PC-9 (cell line): ENCODE measurements around the gene TAB3. TPM values are rescaled to one million over a fixed set of nuclear protein-coding genes. Genes with fewer than 3 reads are reported as not detected.

ENCODE experiments used
- BruUV-seq: library from RNA; stranded (reverse); fragments of 400-500 nt; replicated peaks from 2 replicates; lab custom pipeline; 2021; lab: Mats Ljungman, UMichigan
- CTCF ChIA-PET: fragments of 300-600 bp; sonication (Branson Sonifier 250); formaldehyde crosslinking; loops from one replicate; lab custom pipeline; 2022; ENCODE audit warnings: antibody characterized with exemption; lab: Charles Lee
- POLR2A ChIA-PET: fragments of 300-600 bp; sonication (Branson Sonifier 250); formaldehyde crosslinking; loops from one replicate; lab custom pipeline; 2022; ENCODE audit warnings: antibody characterized with exemption; ENCODE audit not compliant: unreplicated experiment; lab: Charles Lee
- DNase-seq, 2 experiments: peaks; one replicate each; pipeline versions ENCODE4 v3.0.0 to v3.0.0-alpha.2; 2015 to 2022; ENCODE audit warnings: mixed read lengths in 1 of 2
- H2AFZ ChIP-seq: fragments of 200-600 bp; sonication (generic); 2 replicates; pipeline ENCODE4 v1.8.1; 2017; ENCODE audit warnings: antibody characterized with exemption
- H3F3A ChIP-seq: fragments of 200-600 bp; sonication (generic); 2 replicates; pipeline ENCODE4 v1.8.1; 2017; ENCODE audit warnings: antibody characterized with exemption, mild to moderate bottlenecking, low read depth; ENCODE audit not compliant: insufficient read depth
- H3K27ac ChIP-seq: fragments of 200-600 bp; sonication (generic); 2 replicates; pipeline ENCODE4 v1.6.1; 2016; ENCODE audit warnings: mixed run types
- H3K27me3 ChIP-seq: fragments of 200-600 bp; sonication (generic); 2 replicates; pipeline ENCODE4 v1.6.1; 2016; ENCODE audit warnings: low read depth, mixed run types; ENCODE audit not compliant: insufficient read depth
- H3K36me3 ChIP-seq: fragments of 200-600 bp; sonication (generic); 2 replicates; pipeline ENCODE4 v1.6.1; 2016; ENCODE audit warnings: low read depth, mixed run types
- H3K4me1 ChIP-seq: fragments of 200-600 bp; sonication (generic); replicated peaks from 2 replicates; pipeline ENCODE4 v1.6.1; 2016; ENCODE audit warnings: mixed run types; ENCODE audit not compliant: insufficient read depth
- H3K4me2 ChIP-seq: fragments of 200-600 bp; sonication (generic); 2 replicates; pipeline ENCODE4 v1.6.1; 2017; ENCODE audit warnings: mixed run types
- H3K4me3 ChIP-seq: fragments of 200-600 bp; sonication (generic); 2 replicates; pipeline ENCODE4 v1.6.1; 2016; ENCODE audit warnings: mixed run types
- H3K79me2 ChIP-seq: fragments of 200-600 bp; sonication (generic); 2 replicates; pipeline ENCODE4 v1.6.1; 2017; ENCODE audit warnings: low read depth, mixed run types
- H3K9me2 ChIP-seq: fragments of 200-600 bp; sonication (generic); 2 replicates; pipeline ENCODE4 v1.8.1; 2017; ENCODE audit warnings: mild to moderate bottlenecking; ENCODE audit not compliant: insufficient read depth
- H3K9me3 ChIP-seq: fragments of 200-600 bp; sonication (generic); 2 replicates; pipeline ENCODE4 v1.8.1; 2016; ENCODE audit warnings: low read depth; ENCODE audit not compliant: insufficient read depth
- H4K20me1 ChIP-seq: fragments of 200-600 bp; sonication (generic); 2 replicates; pipeline ENCODE4 v1.8.1; 2017; ENCODE audit not compliant: insufficient read depth
- EZH2 ChIP-seq: fragments of 200-600 bp; sonication (generic); IDR thresholded peaks from 2 replicates; pipeline ENCODE4 v1.8.0; 2017; ENCODE audit warnings: antibody characterized with exemption, low read depth
- intact Hi-C: fragments of 100-400 bp; cut with micrococcal nuclease; formaldehyde crosslinking; loops from one replicate; pipeline ENCODE4 v1.10.0; 2022; ENCODE audit not compliant: unreplicated experiment
- total RNA-seq: library from RNA; stranded (reverse); gene quantifications from 2 replicates; pipeline ENCODE4 v1.2.3, GENCODE V29; 2021
- TF ChIP-seq, protein P1 (sequence below): fragments of 200-600 bp; sonication (generic); conservative IDR thresholded peaks from 2 replicates; pipeline ENCODE4 v1.6.1; 2017; ENCODE audit warnings: mixed run types, antibody characterized with exemption, mild to moderate bottlenecking, moderate library complexity

Gene TAB3
- total RNA-seq, 1 experiment from 2014 or later = 50.8 TPM

DNA sequence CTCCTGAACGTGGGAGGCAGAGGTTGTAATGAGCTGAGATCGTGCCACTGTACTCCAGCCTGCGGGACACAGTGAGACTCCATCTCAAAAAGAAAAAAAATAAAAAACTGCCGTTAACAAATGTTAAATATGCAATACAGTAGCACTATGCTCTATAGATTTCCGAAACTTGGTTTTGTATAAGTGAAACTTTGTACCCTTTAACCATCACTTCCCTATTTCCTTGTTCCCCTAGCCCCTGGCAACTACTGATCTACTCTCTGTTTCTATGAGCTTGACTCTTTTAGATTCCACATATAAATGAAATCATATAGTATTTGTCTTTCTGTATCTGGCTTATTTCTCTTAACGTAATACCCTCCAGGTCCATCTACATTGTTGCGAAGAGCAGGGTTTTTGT is 74.1 kb downstream of the TAB3 start:
- intact Hi-C loops = no loop called here
- no peaks in the 10 kb centered on the region for H3K36me3 ChIP-seq
- no peak overlapping the region for H2AFZ ChIP-seq
- no peak overlapping the region for H3K4me2 ChIP-seq
- no peaks in the 10 kb centered on the region for H3K27me3 ChIP-seq
- H3K27ac ChIP-seq = no peak overlapping the region
- no peaks in the 10 kb centered on the region for H3K4me1 ChIP-seq
- no peaks in the 10 kb centered on the region for H4K20me1 ChIP-seq
- ChIA-PET CTCF (interaction anchor here (0.7 kb wide), 1 partner anchor 130 kb away, joined by 3 read pairs; no protein-coding TSS in a partner anchor), POLR2A (no interaction called here)
- no TSS peak for BruUV-seq
- H3K9me2 ChIP-seq = no peaks in the 10 kb centered on the region
- H3K4me3 ChIP-seq = no peak overlapping the region
- no peaks in the 10 kb centered on the region for H3K9me3 ChIP-seq
- H3K79me2 ChIP-seq = no peaks in the 10 kb centered on the region
- no peak for DNase-seq
- no peak for TF ChIP-seq EZH2
- TF ChIP-seq, protein P1, sequence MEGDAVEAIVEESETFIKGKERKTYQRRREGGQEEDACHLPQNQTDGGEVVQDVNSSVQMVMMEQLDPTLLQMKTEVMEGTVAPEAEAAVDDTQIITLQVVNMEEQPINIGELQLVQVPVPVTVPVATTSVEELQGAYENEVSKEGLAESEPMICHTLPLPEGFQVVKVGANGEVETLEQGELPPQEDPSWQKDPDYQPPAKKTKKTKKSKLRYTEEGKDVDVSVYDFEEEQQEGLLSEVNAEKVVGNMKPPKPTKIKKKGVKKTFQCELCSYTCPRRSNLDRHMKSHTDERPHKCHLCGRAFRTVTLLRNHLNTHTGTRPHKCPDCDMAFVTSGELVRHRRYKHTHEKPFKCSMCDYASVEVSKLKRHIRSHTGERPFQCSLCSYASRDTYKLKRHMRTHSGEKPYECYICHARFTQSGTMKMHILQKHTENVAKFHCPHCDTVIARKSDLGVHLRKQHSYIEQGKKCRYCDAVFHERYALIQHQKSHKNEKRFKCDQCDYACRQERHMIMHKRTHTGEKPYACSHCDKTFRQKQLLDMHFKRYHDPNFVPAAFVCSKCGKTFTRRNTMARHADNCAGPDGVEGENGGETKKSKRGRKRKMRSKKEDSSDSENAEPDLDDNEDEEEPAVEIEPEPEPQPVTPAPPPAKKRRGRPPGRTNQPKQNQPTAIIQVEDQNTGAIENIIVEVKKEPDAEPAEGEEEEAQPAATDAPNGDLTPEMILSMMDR = no peak
- H3F3A ChIP-seq = no peaks in the 10 kb centered on the region

DNA sequence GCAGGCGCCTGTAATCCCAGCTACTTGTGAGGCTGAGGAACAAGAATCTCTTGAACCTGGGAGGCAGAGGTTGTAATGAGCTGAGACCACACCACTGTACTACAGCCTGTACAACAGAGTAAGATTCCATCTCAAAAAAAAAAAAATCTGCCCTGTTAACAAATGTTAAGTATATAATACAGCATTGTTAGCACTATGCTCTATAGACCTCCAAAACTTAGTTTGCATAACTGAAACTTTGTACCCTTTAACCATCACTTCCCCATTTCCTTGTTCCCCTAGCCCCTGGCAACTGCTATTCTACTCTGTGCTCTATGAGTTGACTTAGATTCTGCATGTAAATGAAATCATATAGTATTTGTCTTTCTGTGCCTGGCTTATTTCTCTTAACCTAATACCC is 76.7 kb downstream of the TAB3 start:
- no peak overlapping the region for H3K27ac ChIP-seq
- no TSS peak for BruUV-seq
- TF ChIP-seq, protein P1 = no peak
- no peak for TF ChIP-seq EZH2
- intact Hi-C loops = no loop called here
- H3K36me3 ChIP-seq = no peaks in the 10 kb centered on the region
- H3K27me3 ChIP-seq = no peaks in the 10 kb centered on the region
- CTCF ChIA-PET = no interaction called here
- no peak overlapping the region for H3K4me3 ChIP-seq
- H2AFZ ChIP-seq = no peak overlapping the region
- H3K4me2 ChIP-seq = no peak overlapping the region
- POLR2A ChIA-PET = no interaction called here
- H3K4me1 ChIP-seq = no peaks in the 10 kb centered on the region
- no peaks in the 10 kb centered on the region for H3K79me2 ChIP-seq
- no peaks in the 10 kb centered on the region for H3K9me3 ChIP-seq
- H3F3A ChIP-seq = no peaks in the 10 kb centered on the region
- no peak for DNase-seq
- no peaks in the 10 kb centered on the region for H3K9me2 ChIP-seq
- H4K20me1 ChIP-seq = no peaks in the 10 kb centered on the region

DNA sequence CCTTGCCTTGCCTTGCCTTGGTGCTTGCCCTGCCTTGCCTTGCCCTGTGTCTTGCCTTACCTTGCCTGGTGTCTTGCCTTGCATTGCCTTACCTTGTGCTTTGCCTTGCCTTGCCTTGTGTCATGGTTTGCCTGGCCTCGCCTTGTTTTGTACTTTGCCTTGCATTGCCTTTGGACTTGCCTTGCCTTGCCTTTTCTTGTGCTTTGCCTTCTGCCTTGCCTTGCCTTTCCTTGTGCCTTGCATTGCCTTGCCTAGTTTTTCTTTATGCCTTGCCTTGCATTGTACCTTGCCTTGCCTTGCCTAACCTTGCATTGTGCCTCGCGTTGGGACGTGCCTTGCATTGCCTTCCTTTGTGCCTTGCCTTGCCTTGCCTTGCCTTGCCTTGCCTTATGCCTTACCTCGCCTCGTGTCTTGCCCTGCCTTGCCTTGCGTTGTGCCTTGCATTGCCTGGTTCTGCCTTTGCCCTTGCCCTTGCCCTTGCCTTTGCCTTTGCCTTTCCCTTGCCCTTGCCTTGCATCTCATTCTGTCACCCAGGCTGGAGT is 82.8 kb downstream of the TAB3 start:
- H3K79me2 ChIP-seq = no peaks in the 10 kb centered on the region
- H3K4me2 ChIP-seq = no peak overlapping the region
- POLR2A ChIA-PET = no interaction called here
- H3K9me2 ChIP-seq = no peaks in the 10 kb centered on the region
- H4K20me1 ChIP-seq = no peaks in the 10 kb centered on the region
- no peak overlapping the region for H2AFZ ChIP-seq
- no peak for DNase-seq
- no peak overlapping the region for H3K27ac ChIP-seq
- CTCF ChIA-PET = no interaction called here
- no TSS peak for BruUV-seq
- TF ChIP-seq EZH2 = no peak
- TF ChIP-seq, protein P1 = no peak
- H3K27me3 ChIP-seq = no peaks in the 10 kb centered on the region
- no peaks in the 10 kb centered on the region for H3K36me3 ChIP-seq
- H3F3A ChIP-seq = no peaks in the 10 kb centered on the region
- intact Hi-C loops = no loop called here
- H3K4me3 ChIP-seq = no peak overlapping the region
- H3K9me3 ChIP-seq = no peaks in the 10 kb centered on the region
- H3K4me1 ChIP-seq = no peaks in the 10 kb centered on the region
